Mucosa of descending colon (tissue), 3 donors: ENCODE data around the gene NECTIN3. TPM values are rescaled to one million over a fixed set of nuclear protein-coding genes. Genes with fewer than 3 reads are reported as not detected.

Experiments used
- ATAC-seq: fragments of 200-7000 bp; cut with Tn5 transposase; one replicate; pipeline ENCODE4 v1.9.1; 2020; ENCODE audit warnings: mild to moderate bottlenecking, moderate library complexity
- DNase-seq, 3 donors: peaks; one replicate each; pipeline ENCODE4 v3.0.0-alpha.2; 2020
- H3K36me3 ChIP-seq: fragments of 200-600 bp; one replicate; pipeline ENCODE4 v1.8.0; 2021; ENCODE audit warnings: low read depth, mild to moderate bottlenecking
- H3K4me1 ChIP-seq: fragments of 200-600 bp; one replicate; pipeline ENCODE4 v1.8.0; 2021; ENCODE audit warnings: low read depth, mild to moderate bottlenecking
- H3K4me3 ChIP-seq: fragments of 200-600 bp; one replicate; pipeline ENCODE4 v1.8.0; 2021; ENCODE audit warnings: mild to moderate bottlenecking
- H3K9me3 ChIP-seq: fragments of 200-600 bp; one replicate; pipeline ENCODE4 v1.8.0; 2021; ENCODE audit warnings: mild to moderate bottlenecking
- intact Hi-C, 2 donors: fragments of 100-400 bp; cut with DNase I in 1 of 2; cut with micrococcal nuclease in 1 of 2; formaldehyde crosslinking; loops; one replicate each; pipeline versions ENCODE4 v1.11.0 to v1.11.1; 2022; cut with DNase I, micrococcal nuclease
- total RNA-seq, 3 donors: library from RNA; stranded (reverse); fragmentation: NEBNext Ultra II Directional in 2 of 3; extraction: Animal tissue kit (Norgen Biotek cat#: 25700) in 2 of 3; gene quantifications; one replicate each; pipeline versions ENCODE4 v1.2.1 to v1.2.4, GENCODE V29; 2021 to 2023
- TF ChIP-seq, protein P1 (sequence below): fragments of 200-600 bp; IDR thresholded peaks from one replicate; pipeline ENCODE4 v1.8.0; 2022; ENCODE audit warnings: antibody characterized with exemption, mild to moderate bottlenecking
- donor health status: DM: no; HTN: no; CAD: no; lungs with moderate emphysema.
- donor health status: DM: no; HTN: no; CAD: no.
- donor health status: DM: no; HTN: yes; CAD: no.

Gene NECTIN3
- total RNA-seq, 3 donors from 2014 or later = 36.5 to 60.7 (median 43.8) TPM

DNA sequence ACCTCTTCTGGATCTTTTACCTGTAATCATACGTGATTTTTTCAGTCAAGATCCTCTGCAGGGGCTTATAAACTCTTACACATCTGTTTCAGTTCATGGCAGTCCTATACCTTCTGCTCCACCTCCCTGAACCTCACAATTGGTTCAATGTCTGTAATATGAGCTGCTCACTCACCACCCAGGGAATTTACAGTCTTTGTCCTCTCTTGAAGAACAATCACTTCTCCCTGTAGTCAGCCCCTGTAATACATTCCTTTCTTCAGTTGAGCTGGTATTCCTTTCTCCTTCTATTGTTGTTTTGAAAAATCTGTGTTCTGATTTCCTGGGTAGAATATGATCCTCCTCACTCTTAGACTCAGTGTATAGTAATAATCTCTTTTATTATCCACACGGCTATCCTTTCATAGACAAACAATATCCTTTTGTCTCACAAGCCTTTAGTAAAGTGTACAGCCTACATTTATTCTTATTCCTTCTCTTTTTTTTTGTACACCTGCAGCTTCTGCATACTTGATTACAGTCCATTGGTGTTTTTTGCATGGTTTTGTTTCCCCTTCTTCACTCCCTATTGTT lies 101.8 kb downstream of the NECTIN3 start:
- DNase-seq = no peak
- Histone ChIP-seq H3K36me3 (no peaks in the 10 kb centered on the region), H3K9me3 (no peaks in the 10 kb centered on the region), H3K4me3 (no peak overlapping the region), H3K4me1 (no peaks in the 10 kb centered on the region)
- intact Hi-C loops = no loop called here
- no peak for ATAC-seq
- TF ChIP-seq, protein P1, sequence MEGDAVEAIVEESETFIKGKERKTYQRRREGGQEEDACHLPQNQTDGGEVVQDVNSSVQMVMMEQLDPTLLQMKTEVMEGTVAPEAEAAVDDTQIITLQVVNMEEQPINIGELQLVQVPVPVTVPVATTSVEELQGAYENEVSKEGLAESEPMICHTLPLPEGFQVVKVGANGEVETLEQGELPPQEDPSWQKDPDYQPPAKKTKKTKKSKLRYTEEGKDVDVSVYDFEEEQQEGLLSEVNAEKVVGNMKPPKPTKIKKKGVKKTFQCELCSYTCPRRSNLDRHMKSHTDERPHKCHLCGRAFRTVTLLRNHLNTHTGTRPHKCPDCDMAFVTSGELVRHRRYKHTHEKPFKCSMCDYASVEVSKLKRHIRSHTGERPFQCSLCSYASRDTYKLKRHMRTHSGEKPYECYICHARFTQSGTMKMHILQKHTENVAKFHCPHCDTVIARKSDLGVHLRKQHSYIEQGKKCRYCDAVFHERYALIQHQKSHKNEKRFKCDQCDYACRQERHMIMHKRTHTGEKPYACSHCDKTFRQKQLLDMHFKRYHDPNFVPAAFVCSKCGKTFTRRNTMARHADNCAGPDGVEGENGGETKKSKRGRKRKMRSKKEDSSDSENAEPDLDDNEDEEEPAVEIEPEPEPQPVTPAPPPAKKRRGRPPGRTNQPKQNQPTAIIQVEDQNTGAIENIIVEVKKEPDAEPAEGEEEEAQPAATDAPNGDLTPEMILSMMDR = no peak

DNA sequence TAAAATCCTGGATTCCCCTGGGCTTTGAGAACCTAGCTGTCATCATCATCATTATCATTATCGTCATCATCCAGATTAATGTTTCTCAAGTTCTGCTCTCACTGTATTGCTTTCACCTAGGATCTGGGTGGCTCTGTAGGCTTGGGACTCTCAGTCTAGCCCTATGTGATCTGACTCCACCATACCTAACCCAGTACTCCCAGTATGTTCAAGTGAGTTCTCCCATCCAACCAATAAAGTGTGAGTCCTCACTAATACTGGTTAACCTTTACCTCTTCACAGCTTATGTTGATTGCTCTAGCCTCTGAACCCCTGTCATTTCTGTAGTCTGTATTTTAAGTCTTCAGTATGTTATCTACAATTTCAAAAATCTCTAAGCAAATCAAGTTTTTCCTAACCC lies 102.3 kb downstream of the NECTIN3 start:
- DNase-seq (no peak), ATAC-seq (no peak)
- H3K4me1 ChIP-seq = no peaks in the 10 kb centered on the region
- intact Hi-C loops = no loop called here
- no peak overlapping the region for H3K4me3 ChIP-seq
- H3K36me3 ChIP-seq = no peaks in the 10 kb centered on the region
- no peaks in the 10 kb centered on the region for H3K9me3 ChIP-seq
- TF ChIP-seq, protein P1 = no peak

DNA sequence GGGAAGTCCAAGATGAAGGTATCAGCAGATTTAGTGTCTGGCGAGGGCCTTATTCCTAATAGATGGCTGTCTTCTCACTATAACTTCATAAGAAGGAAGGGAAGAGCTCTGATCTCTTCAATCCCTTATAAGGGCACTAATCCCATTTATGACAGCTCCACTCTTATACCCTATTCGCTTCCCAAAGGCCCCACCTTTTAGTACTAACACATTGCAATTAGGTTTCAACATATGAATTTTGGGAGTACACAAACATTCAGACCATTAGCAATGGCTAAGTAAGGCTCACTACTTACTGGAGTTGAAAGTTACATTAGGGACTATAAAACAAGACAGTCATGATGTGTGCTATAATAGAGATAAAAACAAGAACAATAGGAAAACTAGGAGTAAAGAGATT lies 118.9 kb downstream of the NECTIN3 start:
- TF ChIP-seq, protein P1 = no peak
- DNase-seq (no peak), ATAC-seq (no peak)
- no peak overlapping the region for H3K4me3 ChIP-seq
- no peaks in the 10 kb centered on the region for H3K4me1 ChIP-seq
- H3K36me3 ChIP-seq = no peaks in the 10 kb centered on the region
- intact Hi-C loops = no loop called here
- no peaks in the 10 kb centered on the region for H3K9me3 ChIP-seq

DNA sequence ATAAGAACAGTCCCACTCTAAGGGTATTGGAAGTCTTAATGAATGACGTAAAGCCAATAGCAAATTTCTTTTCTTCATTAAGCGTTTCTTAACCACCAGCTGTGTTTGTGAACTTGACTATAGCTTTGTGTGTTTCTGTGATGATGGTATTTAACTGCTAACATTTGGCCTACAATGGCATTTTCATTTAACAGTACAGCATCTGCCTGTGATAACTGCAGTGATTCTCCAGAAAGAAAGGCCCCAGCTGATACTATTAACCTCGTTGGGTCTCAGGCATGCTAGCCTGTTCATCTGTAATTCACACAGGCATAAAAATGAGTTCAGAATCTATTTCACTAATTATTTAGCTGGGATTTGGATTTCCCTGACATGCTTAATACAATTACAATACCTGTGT lies 121.9 kb downstream of the NECTIN3 start:
- intact Hi-C loops = no loop called here
- DNase-seq (no peak), ATAC-seq (no peak)
- H3K9me3 ChIP-seq = no peaks in the 10 kb centered on the region
- H3K4me1 ChIP-seq = no peaks in the 10 kb centered on the region
- H3K4me3 ChIP-seq = no peak overlapping the region
- no peaks in the 10 kb centered on the region for H3K36me3 ChIP-seq
- TF ChIP-seq, protein P1 = no peak

DNA sequence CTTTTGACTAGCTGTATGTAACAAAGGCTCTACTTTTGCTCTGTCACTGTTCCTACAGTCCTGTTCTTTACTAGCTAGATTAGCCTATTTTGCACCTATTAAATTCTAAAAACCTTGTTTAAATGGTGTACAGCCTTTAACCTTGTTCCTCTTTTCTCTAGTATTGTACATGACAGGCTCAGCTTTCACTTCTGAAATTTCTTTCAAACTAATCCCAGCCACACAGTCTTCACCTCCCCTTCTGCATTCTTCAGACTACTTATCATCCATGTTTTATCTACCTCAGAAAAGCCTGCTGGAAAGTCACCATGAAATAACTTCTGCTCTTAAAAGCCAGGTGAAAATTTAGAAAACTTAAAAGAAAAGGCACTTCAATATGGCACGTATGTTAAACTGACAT lies 122.4 kb downstream of the NECTIN3 start:
- H3K36me3 ChIP-seq = no peaks in the 10 kb centered on the region
- no peak for ATAC-seq
- no peaks in the 10 kb centered on the region for H3K9me3 ChIP-seq
- TF ChIP-seq, protein P1 = no peak
- no peak for DNase-seq
- H3K4me1 ChIP-seq = no peaks in the 10 kb centered on the region
- H3K4me3 ChIP-seq = no peak overlapping the region
- intact Hi-C loops = no loop called here

DNA sequence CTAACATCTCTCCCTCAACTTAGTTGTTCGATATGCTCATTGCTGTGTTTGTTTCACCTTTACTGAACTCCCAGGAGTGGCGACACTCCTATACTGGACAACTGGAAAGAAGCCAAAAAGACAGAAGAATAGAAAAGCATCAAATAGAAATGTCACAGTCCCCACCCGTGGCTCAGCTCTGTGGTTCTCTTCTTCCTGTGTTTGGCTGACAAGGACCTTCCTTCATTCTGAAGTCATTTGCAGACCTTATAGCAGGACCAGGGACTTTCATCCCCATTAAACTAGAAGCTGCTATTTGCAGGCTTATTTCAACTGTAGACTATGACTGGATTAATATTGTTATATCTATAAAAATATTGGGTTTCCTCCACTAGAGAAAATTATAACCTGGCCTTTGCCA lies 125.9 kb downstream of the NECTIN3 start:
- no peak overlapping the region for H3K4me3 ChIP-seq
- intact Hi-C loops = no loop called here
- H3K36me3 ChIP-seq = no peaks in the 10 kb centered on the region
- TF ChIP-seq, protein P1 = no peak
- no peak for DNase-seq
- H3K4me1 ChIP-seq = no peaks in the 10 kb centered on the region
- no peaks in the 10 kb centered on the region for H3K9me3 ChIP-seq
- ATAC-seq = no peak
